Vagina (tissue), 2 donors: ENCODE measurements around the gene SPOP. TPM values are rescaled to one million over a fixed set of nuclear protein-coding genes. Genes with fewer than 3 reads are reported as not detected.

ENCODE experiments used
- DNase-seq, 2 donors: peaks; one replicate each; pipeline ENCODE4 v3.0.0-alpha.2; 2017; ENCODE audit errors: extremely low spot score in 2 of 2
- H3K27ac ChIP-seq: fragments of 200-600 bp; sonication (generic); one replicate; pipeline ENCODE4 v1.5.1; 2019
- H3K27me3 ChIP-seq: fragments of 200-600 bp; sonication (generic); one replicate; pipeline ENCODE4 v1.5.1; 2019
- H3K36me3 ChIP-seq, 2 donors: fragments of 200-600 bp; sonication (generic); one replicate each; pipeline ENCODE4 v1.5.1; 2017 to 2019
- H3K4me1 ChIP-seq: fragments of 200-600 bp; sonication (generic); one replicate; pipeline ENCODE4 v1.5.1; 2019
- H3K4me3 ChIP-seq, 2 donors: fragments of 200-600 bp; sonication (generic); 1 replicate in 1 of 2; 2 replicates in 1 of 2; pipeline ENCODE4 v1.5.1; 2016 to 2019
- H3K9me3 ChIP-seq: fragments of 200-600 bp; sonication (generic); one replicate; pipeline ENCODE4 v1.5.1; 2019
- CTCF ChIP-seq, 3 experiments: fragments of 450-650 bp in 2 of 3; fragments of 200-600 bp in 1 of 3; sonication (generic) in 1 of 3; IDR thresholded peaks; one replicate each; pipeline ENCODE4 v1.5.1; 2017 to 2019; ENCODE audit warnings: antibody characterized with exemption in 3 of 3, mild to moderate bottlenecking in 2 of 3, moderate library complexity in 2 of 3
- POLR2A ChIP-seq, 2 donors: fragments of 450-650 bp; IDR thresholded peaks; one replicate each; pipeline ENCODE4 v1.6.1; 2017; ENCODE audit warnings: antibody characterized with exemption in 2 of 2, mild to moderate bottlenecking in 2 of 2, moderate library complexity in 2 of 2
- POLR2AphosphoS5 ChIP-seq, 2 donors: sonication (generic); formaldehyde crosslinking; IDR thresholded peaks; one replicate each; pipeline ENCODE4 v1.9.0; 2017; ENCODE audit warnings: antibody characterized with exemption in 2 of 2, mild to moderate bottlenecking in 2 of 2, low read depth in 1 of 2; ENCODE audit not compliant: insufficient read depth in 1 of 2
- intact Hi-C: fragments of 100-400 bp; cut with DNase I; formaldehyde crosslinking; loops from one replicate; pipeline ENCODE4 v1.15.1; 2023
- total RNA-seq: library from RNA; depleted of rRNA; stranded (reverse); fragments of >200 nt; gene quantifications from one replicate; pipeline ENCODE4 v1.2.3, GENCODE V29; 2016

Gene SPOP
- total RNA-seq, 1 donor from 2014 or later = 87.2 TPM

GRCh38 chr17:49691677-49692191 is 13.8 kb upstream of the SPOP start:
- intact Hi-C loops = loop anchor here (1.0 kb wide), 1 partner anchor 13 kb away; the partner anchor contains the start of gene SPOP
- H3K36me3 ChIP-seq = no peaks in the 10 kb centered on the region
- H3K4me3 ChIP-seq = peak overlapping the region in 1 of 2 donors; percentile 20
- peak overlapping the region; percentile 84 for H3K27ac ChIP-seq
- TF ChIP-seq POLR2A (IDR thresholded peaks at IDR 0.05) (no peak), CTCF (IDR thresholded peaks at IDR 0.05) (no peak), POLR2AphosphoS5 (IDR thresholded peaks at IDR 0.05; ENCODE audit: insufficient read depth in 1 of 2, low read depth in 1 of 2) (no peak)
- H3K4me1 ChIP-seq = peaks cover 27% of the 10 kb centered on the region
- H3K27me3 ChIP-seq = no peaks in the 10 kb centered on the region
- no peaks in the 10 kb centered on the region for H3K9me3 ChIP-seq
- DNase-seq = no peak

- DNase-seq = no peak
Observed at GRCh38 chr17:49691086-49691676, 13.3 kb upstream of the SPOP start.

GRCh38 chr17:49690256-49690655 is 12.4 kb upstream of the SPOP start:
- Histone ChIP-seq H3K9me3 (no peaks in the 10 kb centered on the region), H3K27me3 (no peaks in the 10 kb centered on the region), H3K4me3 (no peak overlapping the region), H3K4me1 (peaks cover 22% of the 10 kb centered on the region), H3K36me3 (no peaks in the 10 kb centered on the region), H3K27ac (peak overlapping the region; percentile 84)
- TF ChIP-seq POLR2AphosphoS5 (IDR thresholded peaks at IDR 0.05; ENCODE audit: insufficient read depth in 1 of 2, low read depth in 1 of 2) = no peak
- TF ChIP-seq CTCF (IDR thresholded peaks at IDR 0.05) = no peak
- TF ChIP-seq POLR2A (IDR thresholded peaks at IDR 0.05) = no peak
- intact Hi-C loops = no loop called here
- DNase-seq = no peak

More at GRCh38 chr17:49691086-49691676, 13.3 kb upstream of the SPOP start:
- H3K36me3 ChIP-seq = no peaks in the 10 kb centered on the region
- H3K27ac ChIP-seq = peak overlapping the region; percentile 84
- no peaks in the 10 kb centered on the region for H3K27me3 ChIP-seq
- peak overlapping the region in 1 of 2 donors; percentile 20 for H3K4me3 ChIP-seq
- peak in 1 of 2 donors; percentile 39 for TF ChIP-seq POLR2A (IDR thresholded peaks at IDR 0.05)
- TF ChIP-seq CTCF (IDR thresholded peaks at IDR 0.05) = no peak
- peak; percentile 65 to 86 for TF ChIP-seq POLR2AphosphoS5 (IDR thresholded peaks at IDR 0.05; ENCODE audit: insufficient read depth in 1 of 2, low read depth in 1 of 2)
- H3K9me3 ChIP-seq = no peaks in the 10 kb centered on the region
- intact Hi-C loops = loop anchor here (1.0 kb wide), 1 partner anchor 13 kb away; the partner anchor contains the start of gene SPOP
- H3K4me1 ChIP-seq = peaks cover 27% of the 10 kb centered on the region

- intact Hi-C loops = no loop called here
- Histone ChIP-seq H3K4me3 (no peak overlapping the region), H3K27me3 (no peaks in the 10 kb centered on the region), H3K36me3 (no peaks in the 10 kb centered on the region), H3K27ac (peak overlapping the region; percentile 74), H3K9me3 (no peaks in the 10 kb centered on the region), H3K4me1 (peaks cover 19% of the 10 kb centered on the region)
- TF ChIP-seq POLR2A (IDR thresholded peaks at IDR 0.05) (no peak), CTCF (IDR thresholded peaks at IDR 0.05) (no peak), POLR2AphosphoS5 (IDR thresholded peaks at IDR 0.05; ENCODE audit: insufficient read depth in 1 of 2, low read depth in 1 of 2) (no peak)
- no peak for DNase-seq
Observed at GRCh38 chr17:49688848-49689247, 11.0 kb upstream of the SPOP start.

GRCh38 chr17:49687878-49688491 is 10.1 kb upstream of the SPOP start:
- Histone ChIP-seq H3K9me3 (no peaks in the 10 kb centered on the region), H3K4me3 (no peak overlapping the region), H3K4me1 (peaks cover 19% of the 10 kb centered on the region), H3K27me3 (no peaks in the 10 kb centered on the region), H3K36me3 (no peaks in the 10 kb centered on the region), H3K27ac (peak overlapping the region; percentile 74)
- no peak for TF ChIP-seq CTCF (IDR thresholded peaks at IDR 0.05)
- TF ChIP-seq POLR2A (IDR thresholded peaks at IDR 0.05) = no peak
- peak in 1 of 2 donors; percentile 84 for TF ChIP-seq POLR2AphosphoS5 (IDR thresholded peaks at IDR 0.05; ENCODE audit: insufficient read depth in 1 of 2, low read depth in 1 of 2)
- intact Hi-C loops = no loop called here
- DNase-seq = no peak
